HepG2 (cell line): ENCODE results near the gene ZACN. TPM values are rescaled to one million over a fixed set of nuclear protein-coding genes. Genes with fewer than 3 reads are reported as not detected.
A peak's percentile ranks its signal among the peaks of the same experiment; 100 is the strongest.

Experiments
- FOXK2 ChIP-seq: fragments of 450-650 bp; IDR thresholded peaks from 2 replicates; pipeline ENCODE4 v1.6.1; 2016
- GATA4 ChIP-seq: sonication (generic); IDR thresholded peaks from 2 replicates; pipeline ENCODE4 v1.6.1; 2016; ENCODE audit warnings: antibody characterized with exemption, low read depth, borderline replicate concordance
- NCOA1 ChIP-seq: sonication (generic); formaldehyde crosslinking; IDR thresholded peaks from 2 replicates; pipeline ENCODE4 v1.9.0; 2021; ENCODE audit warnings: missing genetic modification reagents
- RBFOX2 ChIP-seq: fragments of 200-400 bp; formaldehyde crosslinking; IDR thresholded peaks from 2 replicates; pipeline ENCODE4 v1.6.1; 2017; ENCODE audit warnings: low read depth, mild to moderate bottlenecking, low read length
- ZBTB20 ChIP-seq: sonication (generic); formaldehyde crosslinking; IDR thresholded peaks from 2 replicates; pipeline ENCODE4 v1.8.1; 2023; ENCODE audit warnings: missing genetic modification reagents, low read depth, mild to moderate bottlenecking, borderline replicate concordance
- ZFP36L2 ChIP-seq: sonication (generic); formaldehyde crosslinking; IDR thresholded peaks from 2 replicates; pipeline ENCODE4 v1.4.0; 2020; ENCODE audit warnings: missing genetic modification reagents
- ZNF160 ChIP-seq: sonication (generic); formaldehyde crosslinking; IDR thresholded peaks from 2 replicates; pipeline ENCODE4 v1.8.0; 2022; ENCODE audit warnings: mild to moderate bottlenecking, inconsistent platforms, missing genetic modification reagents
- ZNF263 ChIP-seq: sonication (generic); formaldehyde crosslinking; IDR thresholded peaks from 2 replicates; pipeline ENCODE4 v1.4.0; 2020; ENCODE audit warnings: missing genetic modification reagents
- polyA plus RNA-seq, 8 experiments: library from polyadenylated mRNA; depleted of rRNA in 3 of 8; stranded (reverse) in 7 of 8; unstranded in 1 of 8; fragments of >200 nt; fragmentation: Illumina TruSeq in 4 of 8; extraction: Trizol in 4 of 8; gene quantifications; 2 replicates each; pipeline versions ENCODE4 v1.2.1 to v1.2.3, GENCODE V29; 2011 to 2016; ENCODE audit warnings: low read depth in 4 of 8, missing spikeins in 1 of 8, mixed read lengths in 1 of 8; ENCODE audit not compliant: insufficient read depth in 1 of 8
- total RNA-seq, 5 experiments: library from RNA; depleted of rRNA; stranded (reverse); fragments of >200 nt; fragmentation: Illumina TruSeq; extraction: Trizol; gene quantifications; 2 replicates each; pipeline ENCODE4 v1.2.3, GENCODE V29; 2016; ENCODE audit warnings: low read depth in 1 of 5
- TF ChIP-seq, protein P1 (sequence below): IDR thresholded peaks from 2 replicates; pipeline ENCODE4 v1.6.1; 2016; ENCODE audit warnings: missing biosample characterization, missing genetic modification reagents, low read depth
- TF ChIP-seq, protein P2 (sequence below): sonication (generic); formaldehyde crosslinking; IDR thresholded peaks from 2 replicates; pipeline ENCODE4 v1.4.0; 2020; ENCODE audit warnings: mild to moderate bottlenecking, missing genetic modification reagents
- TF ChIP-seq, protein P3 (sequence below): sonication (generic); formaldehyde crosslinking; IDR thresholded peaks from 2 replicates; pipeline ENCODE4 v1.4.0; 2020; ENCODE audit warnings: missing genetic modification reagents
- TF ChIP-seq, protein P4 (sequence below): sonication (generic); formaldehyde crosslinking; conservative IDR thresholded peaks from 2 replicates; pipeline ENCODE4 v1.4.0; 2020; ENCODE audit warnings: mild to moderate bottlenecking, missing genetic modification reagents, moderate library complexity
- TF ChIP-seq, protein P5 (sequence below): IDR thresholded peaks from 2 replicates; pipeline ENCODE4 v1.6.1; 2012; ENCODE audit warnings: inconsistent platforms

The ZACN gene
- total and polyA plus RNA-seq, 2 of the 13 experiments (the other 11 are each of a cell fraction or from before 2014, with no cell fraction given) = 0.11 to 0.15 TPM

DNA sequence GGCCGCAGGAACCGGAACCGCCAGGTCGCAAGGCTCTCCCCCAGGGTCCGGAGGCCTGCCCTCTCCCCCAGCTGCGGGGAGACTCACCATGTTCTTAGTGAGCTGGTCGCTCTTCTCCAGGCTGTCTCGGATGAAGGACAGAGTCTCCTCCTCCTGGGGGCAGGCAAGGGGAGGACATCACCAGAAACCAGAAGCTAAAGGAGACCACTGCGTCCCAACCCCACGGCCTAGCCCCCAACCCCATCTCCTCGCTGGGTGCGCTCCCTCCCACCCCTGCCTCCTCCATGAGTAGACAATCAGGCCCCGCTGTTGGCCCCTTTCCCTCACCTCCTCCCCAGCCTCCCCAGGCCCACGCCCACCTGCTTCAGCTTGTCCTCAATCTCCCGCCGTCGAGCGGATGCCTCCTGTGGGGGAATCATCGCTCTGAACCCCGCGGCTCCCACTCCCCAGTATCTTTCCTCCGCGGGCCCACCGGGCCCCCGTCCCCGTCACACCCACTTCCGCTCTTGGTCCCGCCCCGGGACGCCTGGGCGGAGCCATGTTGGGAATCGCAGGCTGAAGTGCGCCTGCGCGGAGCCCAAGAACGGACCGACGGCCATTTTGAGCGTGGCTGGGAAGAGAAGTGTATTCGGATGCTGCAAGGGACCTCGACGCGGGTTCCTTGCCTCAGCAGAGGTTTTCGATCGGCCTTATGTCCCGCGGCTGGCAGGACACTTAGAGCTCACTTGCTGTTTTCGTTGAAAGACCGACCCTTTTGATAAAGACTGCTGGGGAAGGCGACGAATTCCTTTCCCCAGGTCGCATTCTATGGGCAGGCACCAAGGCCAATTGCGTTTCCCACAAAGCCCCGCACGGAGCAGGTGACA is 24.5 kb downstream of the ZACN start, which contains the start of gene EXOC7 (continued):
- TF ChIP-seq, protein P1, sequence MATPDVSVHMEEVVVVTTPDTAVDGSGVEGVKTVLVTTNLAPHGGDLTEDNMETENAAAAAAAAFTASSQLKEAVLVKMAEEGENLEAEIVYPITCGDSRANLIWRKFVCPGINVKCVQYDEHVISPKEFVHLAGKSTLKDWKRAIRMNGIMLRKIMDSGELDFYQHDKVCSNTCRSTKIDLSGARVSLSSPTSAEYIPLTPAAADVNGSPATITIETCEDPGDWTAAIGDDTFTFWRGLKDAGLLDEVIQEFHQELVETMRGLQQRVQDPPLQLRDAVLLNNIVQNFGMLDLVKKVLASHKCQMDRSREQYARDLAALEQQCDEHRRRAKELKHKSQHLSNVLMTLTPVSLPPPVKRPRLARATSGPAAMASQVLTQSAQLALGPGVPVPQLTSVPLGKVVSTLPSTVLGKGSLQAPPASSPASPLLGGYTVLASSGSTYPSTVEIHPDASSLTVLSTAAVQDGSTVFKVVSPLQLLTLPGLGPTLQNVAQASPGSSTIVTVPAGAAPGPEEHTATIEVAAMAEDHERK = no peak
- TF ChIP-seq, protein P2, sequence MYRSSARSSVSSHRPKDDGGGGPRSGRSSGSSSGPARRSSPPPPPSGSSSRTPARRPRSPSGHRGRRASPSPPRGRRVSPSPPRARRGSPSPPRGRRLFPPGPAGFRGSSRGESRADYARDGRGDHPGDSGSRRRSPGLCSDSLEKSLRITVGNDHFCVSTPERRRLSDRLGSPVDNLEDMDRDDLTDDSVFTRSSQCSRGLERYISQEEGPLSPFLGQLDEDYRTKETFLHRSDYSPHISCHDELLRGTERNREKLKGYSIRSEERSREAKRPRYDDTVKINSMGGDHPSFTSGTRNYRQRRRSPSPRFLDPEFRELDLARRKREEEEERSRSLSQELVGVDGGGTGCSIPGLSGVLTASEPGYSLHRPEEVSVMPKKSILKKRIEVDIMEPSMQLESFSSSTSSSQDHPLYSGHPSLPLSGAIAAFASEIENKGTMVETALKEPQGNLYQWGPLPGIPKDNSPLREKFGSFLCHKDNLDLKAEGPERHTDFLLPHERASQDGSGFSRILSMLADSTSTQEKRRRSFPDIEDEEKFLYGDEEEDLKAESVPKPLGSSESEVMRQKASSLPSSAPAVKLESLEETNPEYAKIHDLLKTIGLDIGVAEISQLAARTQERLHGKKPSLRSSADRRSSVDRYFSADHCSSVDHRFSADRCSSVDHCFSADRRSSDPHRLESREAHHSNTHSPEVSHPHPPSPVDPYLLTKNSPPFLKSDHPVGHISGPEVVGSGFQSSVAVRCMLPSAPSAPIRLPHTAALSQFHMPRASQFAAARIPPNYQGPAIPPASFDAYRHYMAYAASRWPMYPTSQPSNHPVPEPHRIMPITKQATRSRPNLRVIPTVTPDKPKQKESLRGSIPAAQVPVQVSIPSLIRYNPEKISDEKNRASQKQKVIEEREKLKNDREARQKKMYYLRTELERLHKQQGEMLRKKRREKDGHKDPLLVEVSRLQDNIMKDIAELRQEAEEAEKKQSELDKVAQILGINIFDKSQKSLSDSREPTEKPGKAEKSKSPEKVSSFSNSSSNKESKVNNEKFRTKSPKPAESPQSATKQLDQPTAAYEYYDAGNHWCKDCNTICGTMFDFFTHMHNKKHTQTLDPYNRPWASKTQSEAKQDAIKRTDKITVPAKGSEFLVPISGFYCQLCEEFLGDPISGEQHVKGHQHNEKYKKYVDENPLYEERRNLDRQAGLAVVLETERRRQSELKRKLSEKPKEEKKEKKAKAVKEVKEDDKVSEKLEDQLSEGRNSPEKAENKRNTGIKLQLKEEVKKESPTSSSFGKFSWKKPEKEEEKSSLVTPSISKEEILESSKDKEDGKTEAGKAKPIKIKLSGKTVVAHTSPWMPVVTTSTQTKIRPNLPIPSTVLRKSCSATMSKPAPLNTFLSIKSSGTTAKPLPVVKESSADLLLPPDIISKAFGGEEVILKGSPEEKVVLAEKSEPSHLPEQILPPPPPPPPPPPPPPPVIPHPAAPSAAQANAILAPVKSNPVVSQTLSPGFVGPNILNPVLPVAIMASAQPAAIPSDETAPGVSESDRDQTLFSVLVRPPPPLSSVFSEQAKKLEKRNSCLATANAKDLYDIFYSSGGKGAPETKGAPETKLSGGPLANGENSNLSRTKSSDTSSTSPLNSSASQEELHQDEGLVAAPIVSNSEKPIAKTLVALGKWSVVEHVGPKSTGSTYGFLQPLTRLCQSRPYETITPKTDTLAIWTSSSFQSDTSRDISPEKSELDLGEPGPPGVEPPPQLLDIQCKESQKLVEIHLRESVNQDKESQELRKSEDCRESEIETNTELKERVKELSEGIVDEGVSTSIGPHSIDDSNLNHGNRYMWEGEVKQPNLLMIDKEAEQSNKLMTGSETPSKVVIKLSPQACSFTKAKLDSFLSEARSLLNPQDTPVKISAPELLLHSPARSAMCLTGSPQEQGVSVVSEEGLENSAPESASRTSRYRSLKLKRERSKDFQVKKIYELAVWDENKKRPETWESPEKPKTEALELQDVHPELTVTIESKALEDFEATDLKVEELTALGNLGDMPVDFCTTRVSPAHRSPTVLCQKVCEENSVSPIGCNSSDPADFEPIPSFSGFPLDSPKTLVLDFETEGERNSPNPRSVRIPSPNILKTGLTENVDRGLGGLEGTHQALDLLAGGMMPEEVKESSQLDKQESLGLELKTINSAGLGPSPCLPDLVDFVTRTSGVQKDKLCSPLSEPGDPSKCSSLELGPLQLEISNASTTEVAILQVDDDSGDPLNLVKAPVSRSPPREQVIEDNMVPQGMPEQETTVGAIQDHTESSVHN = peak; percentile 47; the same call in 1 of the 2 replicates
- TF ChIP-seq, protein P3, sequence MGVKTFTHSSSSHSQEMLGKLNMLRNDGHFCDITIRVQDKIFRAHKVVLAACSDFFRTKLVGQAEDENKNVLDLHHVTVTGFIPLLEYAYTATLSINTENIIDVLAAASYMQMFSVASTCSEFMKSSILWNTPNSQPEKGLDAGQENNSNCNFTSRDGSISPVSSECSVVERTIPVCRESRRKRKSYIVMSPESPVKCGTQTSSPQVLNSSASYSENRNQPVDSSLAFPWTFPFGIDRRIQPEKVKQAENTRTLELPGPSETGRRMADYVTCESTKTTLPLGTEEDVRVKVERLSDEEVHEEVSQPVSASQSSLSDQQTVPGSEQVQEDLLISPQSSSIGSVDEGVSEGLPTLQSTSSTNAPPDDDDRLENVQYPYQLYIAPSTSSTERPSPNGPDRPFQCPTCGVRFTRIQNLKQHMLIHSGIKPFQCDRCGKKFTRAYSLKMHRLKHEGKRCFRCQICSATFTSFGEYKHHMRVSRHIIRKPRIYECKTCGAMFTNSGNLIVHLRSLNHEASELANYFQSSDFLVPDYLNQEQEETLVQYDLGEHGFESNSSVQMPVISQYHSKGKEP (CRISPR knock-in tag) = no peak
- peak; percentile 94 for TF ChIP-seq RBFOX2
- TF ChIP-seq NCOA1 (CRISPR knock-in tag) = no peak
- TF ChIP-seq, protein P4, sequence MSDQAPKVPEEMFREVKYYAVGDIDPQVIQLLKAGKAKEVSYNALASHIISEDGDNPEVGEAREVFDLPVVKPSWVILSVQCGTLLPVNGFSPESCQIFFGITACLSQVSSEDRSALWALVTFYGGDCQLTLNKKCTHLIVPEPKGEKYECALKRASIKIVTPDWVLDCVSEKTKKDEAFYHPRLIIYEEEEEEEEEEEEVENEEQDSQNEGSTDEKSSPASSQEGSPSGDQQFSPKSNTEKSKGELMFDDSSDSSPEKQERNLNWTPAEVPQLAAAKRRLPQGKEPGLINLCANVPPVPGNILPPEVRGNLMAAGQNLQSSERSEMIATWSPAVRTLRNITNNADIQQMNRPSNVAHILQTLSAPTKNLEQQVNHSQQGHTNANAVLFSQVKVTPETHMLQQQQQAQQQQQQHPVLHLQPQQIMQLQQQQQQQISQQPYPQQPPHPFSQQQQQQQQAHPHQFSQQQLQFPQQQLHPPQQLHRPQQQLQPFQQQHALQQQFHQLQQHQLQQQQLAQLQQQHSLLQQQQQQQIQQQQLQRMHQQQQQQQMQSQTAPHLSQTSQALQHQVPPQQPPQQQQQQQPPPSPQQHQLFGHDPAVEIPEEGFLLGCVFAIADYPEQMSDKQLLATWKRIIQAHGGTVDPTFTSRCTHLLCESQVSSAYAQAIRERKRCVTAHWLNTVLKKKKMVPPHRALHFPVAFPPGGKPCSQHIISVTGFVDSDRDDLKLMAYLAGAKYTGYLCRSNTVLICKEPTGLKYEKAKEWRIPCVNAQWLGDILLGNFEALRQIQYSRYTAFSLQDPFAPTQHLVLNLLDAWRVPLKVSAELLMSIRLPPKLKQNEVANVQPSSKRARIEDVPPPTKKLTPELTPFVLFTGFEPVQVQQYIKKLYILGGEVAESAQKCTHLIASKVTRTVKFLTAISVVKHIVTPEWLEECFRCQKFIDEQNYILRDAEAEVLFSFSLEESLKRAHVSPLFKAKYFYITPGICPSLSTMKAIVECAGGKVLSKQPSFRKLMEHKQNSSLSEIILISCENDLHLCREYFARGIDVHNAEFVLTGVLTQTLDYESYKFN (CRISPR knock-in tag) = peak; percentile 54; the same call in 1 of the 2 replicates
- TF ChIP-seq FOXK2 = no peak
- TF ChIP-seq ZNF160 (CRISPR knock-in tag) = no peak; the same call in 1 of the 2 replicates
- no peak; the same call in 1 of the 2 replicates for TF ChIP-seq ZFP36L2 (CRISPR knock-in tag)
- TF ChIP-seq ZNF263 = no peak; the same call in 1 of the 2 replicates
- TF ChIP-seq, protein P5, sequence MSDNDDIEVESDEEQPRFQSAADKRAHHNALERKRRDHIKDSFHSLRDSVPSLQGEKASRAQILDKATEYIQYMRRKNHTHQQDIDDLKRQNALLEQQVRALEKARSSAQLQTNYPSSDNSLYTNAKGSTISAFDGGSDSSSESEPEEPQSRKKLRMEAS = peak; percentile 64; the same call in 1 of the 2 replicates
- no peak for TF ChIP-seq GATA4
- peak; percentile 36; the same call in 1 of the 2 replicates for TF ChIP-seq ZBTB20 (CRISPR knock-in tag)
